B cell (primary cell): ENCODE data around the gene ALDOA.

Experiments used
- CTCF ChIP-seq: fragments of 200-600 bp; IDR thresholded peaks from one replicate; pipeline ENCODE4 v1.8.0; 2022; ENCODE audit warnings: antibody characterized with exemption, mild to moderate bottlenecking
- EZH2 ChIP-seq: IDR thresholded peaks from 2 replicates; pipeline ENCODE4 v1.6.1; 2012; ENCODE audit warnings: borderline replicate concordance, low read depth, mild to moderate bottlenecking, moderate library complexity, low read length; ENCODE audit not compliant: insufficient read depth, poor library complexity, severe bottlenecking

GRCh38 chr16:30104492-30104891 lies 38.9 kb downstream of the ALDOA start:
- TF ChIP-seq CTCF = no peak
- TF ChIP-seq EZH2 = no peak
